Retinal pigment epithelial cell (primary cell): Measurements from ENCODE around the gene ZSCAN2.

Source experiments
- DNase-seq: peaks from one replicate; pipeline ENCODE4 v3.0.0-alpha.2; 2010; ENCODE audit warnings: low read depth
- H3K4me3 ChIP-seq: 2 replicates; pipeline ENCODE4 v1.5.1; 2011; ENCODE audit warnings: mild to moderate bottlenecking, low read length, control low read depth, moderate library complexity
- TF ChIP-seq, protein P1 (sequence below): conservative IDR thresholded peaks from 2 replicates; pipeline ENCODE4 v1.5.1; 2011; ENCODE audit warnings: low read depth, low read length, control low read depth, inconsistent platforms

The ZSCAN2 gene

DNA sequence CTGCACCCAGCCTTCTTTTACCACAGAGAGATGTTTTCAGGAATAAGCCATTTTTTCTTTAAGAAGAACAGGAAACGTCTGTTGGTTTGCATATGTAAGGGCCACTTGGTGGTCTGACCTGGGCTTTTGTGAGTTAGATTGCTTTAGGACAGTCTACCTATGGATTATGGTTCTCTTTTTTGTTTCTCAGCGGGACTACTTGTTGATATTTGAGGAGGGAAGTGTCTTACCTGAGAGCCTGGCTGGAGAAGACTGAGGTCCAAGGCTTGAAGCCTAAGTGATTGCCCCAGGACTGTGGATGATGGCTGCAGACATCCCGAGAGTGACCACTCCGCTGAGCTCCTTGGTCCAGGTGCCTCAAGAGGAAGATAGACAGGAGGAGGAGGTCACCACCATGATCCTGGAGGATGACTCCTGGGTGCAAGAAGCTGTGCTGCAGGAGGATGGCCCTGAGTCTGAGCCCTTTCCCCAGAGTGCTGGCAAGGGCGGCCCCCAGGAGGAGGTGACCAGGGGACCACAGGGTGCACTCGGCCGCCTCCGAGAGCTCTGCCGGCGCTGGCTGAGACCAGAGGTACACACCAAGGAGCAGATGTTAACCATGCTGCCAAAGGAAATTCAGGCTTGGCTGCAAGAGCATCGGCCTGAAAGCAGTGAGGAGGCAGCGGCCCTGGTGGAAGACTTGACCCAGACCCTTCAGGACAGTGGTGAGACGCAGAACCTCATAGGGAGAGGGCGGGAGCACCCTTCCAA is 3.0 kb downstream of the ZSCAN2 start:
- TF ChIP-seq, protein P1, sequence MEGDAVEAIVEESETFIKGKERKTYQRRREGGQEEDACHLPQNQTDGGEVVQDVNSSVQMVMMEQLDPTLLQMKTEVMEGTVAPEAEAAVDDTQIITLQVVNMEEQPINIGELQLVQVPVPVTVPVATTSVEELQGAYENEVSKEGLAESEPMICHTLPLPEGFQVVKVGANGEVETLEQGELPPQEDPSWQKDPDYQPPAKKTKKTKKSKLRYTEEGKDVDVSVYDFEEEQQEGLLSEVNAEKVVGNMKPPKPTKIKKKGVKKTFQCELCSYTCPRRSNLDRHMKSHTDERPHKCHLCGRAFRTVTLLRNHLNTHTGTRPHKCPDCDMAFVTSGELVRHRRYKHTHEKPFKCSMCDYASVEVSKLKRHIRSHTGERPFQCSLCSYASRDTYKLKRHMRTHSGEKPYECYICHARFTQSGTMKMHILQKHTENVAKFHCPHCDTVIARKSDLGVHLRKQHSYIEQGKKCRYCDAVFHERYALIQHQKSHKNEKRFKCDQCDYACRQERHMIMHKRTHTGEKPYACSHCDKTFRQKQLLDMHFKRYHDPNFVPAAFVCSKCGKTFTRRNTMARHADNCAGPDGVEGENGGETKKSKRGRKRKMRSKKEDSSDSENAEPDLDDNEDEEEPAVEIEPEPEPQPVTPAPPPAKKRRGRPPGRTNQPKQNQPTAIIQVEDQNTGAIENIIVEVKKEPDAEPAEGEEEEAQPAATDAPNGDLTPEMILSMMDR: no peak
- no peak for DNase-seq
- no peak overlapping the region for H3K4me3 ChIP-seq

DNA sequence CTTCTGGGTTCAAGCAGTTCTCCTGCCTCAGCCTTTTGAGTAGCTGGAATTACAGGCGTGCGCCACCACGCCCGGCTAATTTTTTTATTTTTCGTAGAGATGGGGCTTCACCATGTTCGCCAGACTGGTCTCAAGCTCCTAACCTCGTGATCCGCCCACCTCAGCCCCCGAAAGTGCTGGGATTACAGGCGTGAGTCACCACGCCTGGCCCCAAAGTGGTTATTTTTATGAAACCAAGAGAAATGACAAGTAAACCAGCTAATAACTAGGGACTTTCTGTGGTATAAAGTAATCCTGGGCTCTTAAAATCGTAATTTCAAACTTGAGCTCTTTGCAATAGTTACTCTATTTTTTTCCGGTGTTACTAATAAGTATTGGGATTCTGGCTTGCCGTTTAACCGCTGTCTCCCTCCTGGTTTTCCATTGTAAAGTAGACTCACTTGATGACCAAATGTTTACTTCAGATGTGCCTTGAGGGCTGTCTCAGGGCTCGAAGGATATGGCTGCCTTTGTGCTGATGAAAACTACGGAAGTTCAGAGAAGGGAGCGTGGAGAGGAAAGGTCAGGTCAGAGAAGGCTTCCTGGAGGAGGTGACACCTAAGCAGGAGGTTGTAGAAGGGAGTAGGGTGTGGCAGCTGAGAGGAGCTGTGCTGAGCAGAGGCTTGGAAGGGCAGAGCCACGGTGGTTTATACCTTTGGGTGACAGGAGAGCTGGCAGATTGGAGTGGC is 4.2 kb downstream of the ZSCAN2 start:
- H3K4me3 ChIP-seq: no peak overlapping the region
- TF ChIP-seq, protein P1: no peak
- DNase-seq: peak; percentile 43

DNA sequence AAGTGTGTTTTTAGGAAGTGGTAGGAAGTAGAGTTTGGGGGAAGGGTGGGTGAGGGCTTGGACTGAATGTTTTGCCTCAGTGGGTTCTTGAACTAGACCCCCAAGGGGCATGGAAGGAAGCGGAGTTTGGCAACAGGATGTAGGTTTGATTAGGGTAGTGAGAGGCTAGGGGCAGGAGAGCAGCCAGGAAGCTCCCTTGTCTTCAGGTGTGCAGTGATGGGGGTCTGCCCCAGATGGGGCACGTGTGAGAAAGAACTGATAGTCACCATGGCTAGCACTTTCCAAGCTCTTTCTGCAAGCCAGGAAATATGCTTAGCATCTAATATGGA is 4.7 kb downstream of the ZSCAN2 start:
- no peak for DNase-seq
- TF ChIP-seq, protein P1: no peak
- no peak overlapping the region for H3K4me3 ChIP-seq

DNA sequence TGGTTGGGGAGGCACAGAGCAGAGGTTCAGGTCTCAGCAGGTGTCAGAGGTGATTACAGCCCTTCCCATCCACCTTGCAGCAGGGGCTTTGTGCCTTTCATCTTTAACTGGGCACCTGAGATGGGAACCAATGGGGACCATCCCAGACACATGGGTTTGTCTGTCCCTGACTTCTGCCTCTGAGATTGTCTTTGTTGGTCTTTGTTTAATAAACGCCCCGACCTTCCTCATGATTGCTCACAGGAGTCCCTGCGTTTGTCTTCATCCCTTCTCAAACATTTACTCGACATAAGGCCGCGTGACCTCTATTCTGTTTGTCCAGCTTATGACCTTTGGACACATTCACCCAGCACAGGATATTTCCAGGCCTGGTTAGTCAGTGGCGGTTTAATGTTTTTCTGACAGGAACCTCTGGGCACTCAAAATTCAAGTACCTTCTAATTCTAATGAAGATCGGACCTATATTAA is 5.9 kb downstream of the ZSCAN2 start:
- TF ChIP-seq, protein P1: no peak
- no peak for DNase-seq
- H3K4me3 ChIP-seq: no peak overlapping the region

DNA sequence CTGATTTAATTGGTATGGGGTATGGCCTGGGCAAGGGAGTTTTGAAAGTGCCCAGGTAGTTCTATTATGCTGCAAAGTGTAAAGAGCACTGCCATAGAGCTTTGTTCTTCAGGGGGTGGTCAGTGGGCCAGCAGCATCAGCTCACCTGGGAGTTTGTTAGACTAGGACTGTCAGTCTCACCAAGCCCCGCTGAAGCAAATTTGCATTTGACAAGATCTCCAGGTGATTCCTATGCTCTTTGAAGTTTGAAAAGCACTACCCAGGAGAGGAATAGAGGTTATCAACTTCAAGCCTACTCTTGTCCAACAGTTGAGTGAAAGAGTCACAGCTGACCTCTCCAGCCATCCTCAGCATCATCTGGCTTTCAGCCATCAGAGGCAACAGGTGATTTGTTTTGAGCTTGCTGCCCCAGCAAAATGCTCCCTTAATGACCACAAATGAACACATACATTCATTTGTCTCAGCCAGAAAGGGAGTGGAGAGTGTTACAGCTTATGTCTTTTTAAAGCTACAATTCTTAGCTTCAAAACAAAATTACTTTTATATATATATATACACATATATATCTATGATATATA is 8.0 kb downstream of the ZSCAN2 start:
- TF ChIP-seq, protein P1: no peak
- DNase-seq: no peak
- no peak overlapping the region for H3K4me3 ChIP-seq

DNA sequence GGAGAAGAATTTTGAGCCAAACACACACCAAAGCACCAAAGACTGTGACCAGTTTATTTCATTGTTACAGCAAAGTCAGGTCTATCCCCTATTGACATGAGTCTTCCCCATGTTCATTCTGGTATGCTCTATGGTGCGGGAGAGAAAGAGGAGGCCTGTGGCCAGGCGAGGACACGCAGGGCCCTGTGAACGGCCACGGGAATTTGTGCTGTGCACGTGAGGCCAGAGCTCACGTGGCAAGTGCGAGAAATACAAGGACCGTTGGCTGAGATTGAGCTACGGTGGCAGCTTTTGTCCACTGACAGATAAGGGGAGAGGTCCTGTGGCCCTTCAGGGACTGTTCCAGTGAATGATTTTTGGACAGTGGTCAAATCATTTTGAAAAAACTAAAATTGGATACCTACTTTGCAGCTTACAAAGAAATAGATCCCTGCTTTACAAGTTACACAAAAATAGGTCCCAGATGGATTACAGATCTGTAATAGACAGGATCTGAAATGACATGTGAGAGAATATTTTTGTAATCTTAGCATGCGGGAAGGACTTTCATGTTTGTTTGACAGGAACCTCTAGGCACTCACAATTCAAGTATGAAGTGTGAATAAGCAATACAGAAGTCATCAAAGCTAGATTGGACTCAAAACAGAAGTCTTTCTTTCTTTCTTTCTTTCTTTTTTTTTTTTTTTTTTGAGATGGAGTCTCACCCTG is 9.2 kb downstream of the ZSCAN2 start:
- H3K4me3 ChIP-seq: no peak overlapping the region
- DNase-seq: no peak
- TF ChIP-seq, protein P1: no peak
